GM12878 (cell line): ENCODE data around the gene IL1RL1. TPM values are rescaled to one million over a fixed set of nuclear protein-coding genes. Genes with fewer than 3 reads are reported as not detected.

Source experiments
- ATAC-seq: fragments of 200-7000 bp; cut with Tn5 transposase; 3 replicates; pipeline ENCODE4 v1.9.1; 2020; ENCODE audit warnings: mild to moderate bottlenecking, moderate library complexity
- BruUV-seq: library from RNA; stranded (reverse); fragments of 400-500 nt; replicated peaks from 2 replicates; lab custom pipeline; 2021; lab: Mats Ljungman, UMichigan
- CTCF ChIA-PET: fragments of 300-600 bp; sonication (Branson Sonifier 250); formaldehyde crosslinking; extraction: SDS; loops from one replicate; lab custom pipeline; 2021; ENCODE audit warnings: inconsistent platforms; lab: Yijun Ruan, JAX
- POLR2A ChIA-PET: fragments of 350-600 bp; formaldehyde crosslinking; extraction: SDS; loops from one replicate; lab custom pipeline; 2021; ENCODE audit warnings: inconsistent platforms; lab: Charles Lee
- RAD21 ChIA-PET: fragments of 300-600 bp; sonication (Branson Sonifier 250); formaldehyde crosslinking; loops from one replicate; lab custom pipeline; 2023; ENCODE audit warnings: antibody characterized with exemption; ENCODE audit not compliant: unreplicated experiment; lab: Charles Lee
- SMC1A ChIA-PET: fragments of 300-600 bp; sonication (Branson Sonifier 250); formaldehyde crosslinking; loops from one replicate; lab custom pipeline; 2023; ENCODE audit not compliant: unreplicated experiment, uncharacterized antibody; lab: Charles Lee
- DNase-seq: peaks from one replicate; pipeline ENCODE4 v3.0.0-alpha.2; 2011; ENCODE audit warnings: low read depth, low spot score
- FAIRE-seq: peaks from 3 replicates; lab custom pipeline; 2011; peaks lifted over from hg19 to GRCh38; lab: Jason Lieb, UNC
- H2AFZ ChIP-seq: 2 replicates; pipeline ENCODE4 v1.6.0; 2011; ENCODE audit warnings: low read depth, low read length, control low read depth; ENCODE audit not compliant: control insufficient read depth
- H3K27ac ChIP-seq: 2 replicates; pipeline ENCODE4 v1.5.1; 2011; ENCODE audit warnings: control low read depth; ENCODE audit not compliant: control insufficient read depth, insufficient read depth
- H3K27me3 ChIP-seq, 2 experiments: replicated peaks in 1 of 2; 2 replicates each; pipeline versions ENCODE4 v1.6.0 to v1.6.1; 2011; ENCODE audit warnings: low read length in 1 of 2; ENCODE audit not compliant: control insufficient read depth in 2 of 2, insufficient read depth in 2 of 2
- H3K36me3 ChIP-seq, 2 experiments: 2 replicates each; pipeline ENCODE4 v1.5.1; 2011; ENCODE audit warnings: low read length in 1 of 2; ENCODE audit not compliant: control insufficient read depth in 2 of 2, insufficient read depth in 2 of 2
- H3K4me1 ChIP-seq: 2 replicates; pipeline ENCODE4 v1.6.1; 2011; ENCODE audit warnings: mild to moderate bottlenecking, low read length, moderate library complexity, mixed read lengths; ENCODE audit not compliant: control insufficient read depth, insufficient read depth
- H3K4me2 ChIP-seq: 2 replicates; pipeline ENCODE4 v1.6.0; 2011; ENCODE audit warnings: control low read depth; ENCODE audit not compliant: control insufficient read depth, insufficient read depth
- H3K4me3 ChIP-seq: fragments of 200-600 bp; sonication (generic); 2 replicates; pipeline ENCODE4 v1.5.1; 2016
- H3K79me2 ChIP-seq: 2 replicates; pipeline ENCODE4 v1.6.0; 2011; ENCODE audit warnings: low read length; ENCODE audit not compliant: control insufficient read depth, insufficient read depth
- H3K9ac ChIP-seq: 2 replicates; pipeline ENCODE4 v1.8.0; 2011; ENCODE audit warnings: low read length, control low read depth, mixed read lengths; ENCODE audit not compliant: control insufficient read depth, insufficient read depth
- H3K9me3 ChIP-seq: replicated peaks from 3 replicates; pipeline ENCODE4 v1.5.1; 2011; ENCODE audit warnings: mild to moderate bottlenecking, low read length; ENCODE audit not compliant: control insufficient read depth, insufficient read depth
- H4K20me1 ChIP-seq: 2 replicates; pipeline ENCODE4 v1.6.0; 2011; ENCODE audit not compliant: control insufficient read depth, insufficient read depth
- CTCF ChIP-seq, 3 experiments: IDR thresholded peaks in 2 of 3; conservative IDR thresholded peaks in 1 of 3; 2 replicates each; pipeline ENCODE4 v1.5.1; 2011; ENCODE audit warnings: low read depth in 3 of 3, low read length in 3 of 3, mild to moderate bottlenecking in 3 of 3, control low read depth in 2 of 3, moderate library complexity in 2 of 3, inconsistent platforms in 1 of 3, mixed read lengths in 1 of 3; ENCODE audit not compliant: control insufficient read depth in 2 of 3, insufficient read depth in 1 of 3; ENCODE audit errors: extremely low read depth in 1 of 3
- EP300 ChIP-seq, 2 experiments: fragments of 150-350 bp in 1 of 2; IDR thresholded peaks; 2 replicates each; pipeline ENCODE4 v1.6.1; 2011 to 2012; ENCODE audit warnings: low read depth in 2 of 2, low read length in 2 of 2, borderline replicate concordance in 1 of 2, improper control_type of control experiment in 1 of 2, inconsistent platforms in 1 of 2; ENCODE audit not compliant: control insufficient read depth in 1 of 2
- POLR2A ChIP-seq: IDR thresholded peaks from 2 replicates; pipeline ENCODE4 v1.6.1; 2011; ENCODE audit warnings: low read depth, mild to moderate bottlenecking, low read length
- RAD21 ChIP-seq: IDR thresholded peaks from 2 replicates; pipeline ENCODE4 v1.6.1; 2011; ENCODE audit warnings: mild to moderate bottlenecking, low read depth, low read length, moderate library complexity; ENCODE audit not compliant: insufficient read depth
- SMC3 ChIP-seq: IDR thresholded peaks from 2 replicates; pipeline ENCODE4 v1.6.1; 2011; ENCODE audit warnings: low read length, improper control_type of control experiment, borderline replicate concordance
- WGBS: methylation state at CpG from one replicate; pipeline ENCODE4 v1.1.6; 2016; ENCODE audit warnings: low lambda C conversion rate; ENCODE audit not compliant: insufficient replicate concordance, insufficient coverage; ENCODE audit errors: missing lambda C conversion rate; 5-methylcytosine and 5-hydroxymethylcytosine counted together
- in situ Hi-C: fragments of 300-500 bp; cut with MboI; formaldehyde crosslinking; loops from 9 replicates; pipeline ENCODE4 v1.14.3; 2018; ENCODE audit warnings: mixed read lengths
- intact Hi-C: fragments of 100-400 bp; cut with micrococcal nuclease; formaldehyde crosslinking; loops from one replicate; pipeline ENCODE4 v1.14.2; 2022; ENCODE audit not compliant: unreplicated experiment
- polyA plus RNA-seq, 11 experiments: library from polyadenylated mRNA; depleted of rRNA in 4 of 11; unstranded in 6 of 11; stranded (reverse) in 5 of 11; fragments of >200 nt; fragmentation: Nextera tagmentation in 4 of 11; fragmentation: Illumina TruSeq in 1 of 11; extraction: Ambion mirVana in 4 of 11; extraction: Trizol in 1 of 11; gene quantifications; 1 replicate in 1 of 11; 2 replicates in 10 of 11; pipeline versions ENCODE4 v1.2.1 to v1.2.3, GENCODE V29; 2011 to 2016; ENCODE audit warnings: inconsistent platforms in 2 of 11, missing spikeins in 2 of 11, low read depth in 1 of 11
- total RNA-seq, 4 experiments: library from RNA; depleted of rRNA in 3 of 4; stranded (reverse); fragments of >200 nt in 3 of 4; fragmentation: Illumina TruSeq in 1 of 4; extraction: Trizol in 1 of 4; gene quantifications; 2 replicates each; pipeline versions ENCODE4 v1.2.1 to v1.2.3, GENCODE V29; 2013 to 2021

The IL1RL1 gene
- total and polyA plus RNA-seq, 10 of the 15 experiments (the other 5 are each of a cell fraction or from before 2014, with no cell fraction given): 0.08 to 0.18 TPM; not detected in 8

- FAIRE-seq (no peak), ATAC-seq (peak; percentile 19), DNase-seq (no peak)
- no TSS peak for BruUV-seq
- H3K27me3 ChIP-seq: no peaks in the 10 kb centered on the region
- TF ChIP-seq RAD21 (peak; percentile 34; the same call in 1 of the 2 replicates), SMC3 (peak; percentile 29; the same call in 1 of the 2 replicates), POLR2A (0 out of 2 replicates have a peak, but pooled peaks have one; percentile 20), EP300 (IDR thresholded peaks at IDR 0.05; ENCODE audit: borderline replicate concordance in 1 of 2, control insufficient read depth in 1 of 2, low read depth in 2 of 2, low read length in 2 of 2) (no peak), CTCF (IDR thresholded peaks at IDR 0.05 in 2 of 3, conservative IDR thresholded peaks at IDR 0.05 in 1 of 3; ENCODE audit: control insufficient read depth in 2 of 3, extremely low read depth in 1 of 3, insufficient read depth in 1 of 3, low read depth in 3 of 3, low read length in 3 of 3) (peak in 2 of 3 experiments; percentile 16 to 42; a peak in 2 of 6 replicates)
- H3K4me1 ChIP-seq: peaks cover 12% of the 10 kb centered on the region
- ChIA-PET RAD21 (interaction anchor here (0.6 to 2.9 kb wide), 14 partner anchors 10 to 333 kb away, joined by 3 to 17 read pairs (median 6); no protein-coding TSS in a partner anchor), SMC1A (interaction anchor here (0.7 to 3.3 kb wide), 14 partner anchors 11 to 338 kb away, joined by 3 to 42 read pairs (median 3); partner anchors contain the start of gene IL18RAP), POLR2A (interaction anchor here (1.9 kb wide), 1 partner anchor 78 kb away, joined by 7 read pairs; no protein-coding TSS in a partner anchor), CTCF (interaction anchor here (0.6 to 5.0 kb wide), 14 partner anchors 9 to 352 kb away, joined by 3 to 58 read pairs (median 5); no protein-coding TSS in a partner anchor)
- peak overlapping the region; percentile 81 for H3K27ac ChIP-seq
- peaks cover 58% of the 10 kb centered on the region for H3K79me2 ChIP-seq
- peaks cover 2% of the 10 kb centered on the region; the same call in 2 of the 3 replicates for H3K9me3 ChIP-seq
- peak overlapping the region; percentile 69 for H3K4me2 ChIP-seq
- 85% methylated on average over 8 of the region's 8 CpGs for WGBS
- in situ Hi-C loops (loop anchor here (5.0 kb wide), 1 partner anchor 106 kb away; no protein-coding TSS in a partner anchor), intact Hi-C loops (loop anchor here (2.0 to 5.0 kb wide), 3 partner anchors 84 to 476 kb away; no protein-coding TSS in a partner anchor)
- peak overlapping the region; percentile 68 for H3K9ac ChIP-seq
- no peak overlapping the region for H2AFZ ChIP-seq
- H3K36me3 ChIP-seq: peaks cover under 1 to 7% of the 10 kb centered on the region in 2 experiments; a peak in 3 of 4 replicates
- no peaks in the 10 kb centered on the region for H4K20me1 ChIP-seq
- peak overlapping the region; percentile 96 for H3K4me3 ChIP-seq
Measured at GRCh38 chr2:102358496-102358895, 47.1 kb downstream of the IL1RL1 start.
